Heart right ventricle (tissue), 16 donors: ENCODE results near the gene ATP11A. TPM values are rescaled to one million over a fixed set of nuclear protein-coding genes. Genes with fewer than 3 reads are reported as not detected.
A peak's percentile ranks its signal among the peaks of the same experiment; 100 is the strongest.

Experiments used
- ATAC-seq, 8 donors: fragments of 200-7000 bp; cut with Tn5 transposase; one replicate each; pipeline ENCODE4 v1.9.1; 2020; ENCODE audit warnings: mild to moderate bottlenecking in 8 of 8, moderate library complexity in 8 of 8, moderate number of reproducible peaks in 1 of 8
- DNase-seq, 2 donors: peaks; one replicate each; pipeline ENCODE4 v3.0.0-alpha.2; 2020
- H3K27ac ChIP-seq, 10 donors: fragments of 200-600 bp; sonication (generic) in 2 of 10; one replicate each; pipeline versions ENCODE4 v1.5.0 to v1.8.0; 2020 to 2022; ENCODE audit warnings: mild to moderate bottlenecking in 3 of 10
- H3K27me3 ChIP-seq, 7 donors: fragments of 200-600 bp; one replicate each; pipeline ENCODE4 v1.8.0; 2021 to 2022; ENCODE audit warnings: mild to moderate bottlenecking in 2 of 7
- H3K36me3 ChIP-seq, 9 donors: fragments of 200-600 bp; sonication (generic) in 1 of 9; one replicate each; pipeline versions ENCODE4 v1.5.0 to v1.8.0; 2020 to 2022; ENCODE audit warnings: mild to moderate bottlenecking in 2 of 9
- H3K4me1 ChIP-seq, 9 donors: fragments of 200-600 bp; sonication (generic) in 1 of 9; one replicate each; pipeline versions ENCODE4 v1.5.0 to v1.8.0; 2020 to 2022; ENCODE audit warnings: mild to moderate bottlenecking in 4 of 9
- H3K4me3 ChIP-seq, 10 donors: fragments of 200-600 bp; sonication (generic) in 2 of 10; one replicate each; pipeline versions ENCODE4 v1.5.0 to v1.8.0; 2020 to 2022; ENCODE audit warnings: mild to moderate bottlenecking in 7 of 10, moderate library complexity in 2 of 10
- H3K9me3 ChIP-seq, 11 donors: fragments of 200-600 bp in 10 of 11; sonication (generic) in 2 of 11; one replicate each; pipeline versions ENCODE4 v1.5.0 to v1.8.0; 2013 to 2022; ENCODE audit warnings: mild to moderate bottlenecking in 2 of 11, control low read depth in 1 of 11, moderate library complexity in 1 of 11
- CTCF ChIP-seq, 9 donors: fragments of 200-600 bp; sonication (generic) in 2 of 9; IDR thresholded peaks; one replicate each; pipeline versions ENCODE4 v1.5.0 to v1.8.0; 2021 to 2022; ENCODE audit warnings: antibody characterized with exemption in 9 of 9, mild to moderate bottlenecking in 5 of 9, moderate library complexity in 1 of 9
- WGBS, 2 donors: extraction: QIAGEN DNeasy Blood & Tissue Kit; methylation state at CpG; one replicate each; pipeline ENCODE4 v1.1.7; 2013; ENCODE audit warnings: inconsistent platforms in 1 of 2; 5-methylcytosine and 5-hydroxymethylcytosine counted together
- intact Hi-C, 10 donors: fragments of 100-400 bp; cut with DNase I; formaldehyde crosslinking; loops; one replicate each; pipeline versions ENCODE4 v1.11.1 to v1.14.2; 2022
- polyA plus RNA-seq, 2 donors: library from polyadenylated mRNA; stranded (reverse); fragments of 200-250 nt; gene quantifications; one replicate each; pipeline ENCODE4 v1.2.3, GENCODE V29; 2013
- total RNA-seq, 10 donors: library from RNA; stranded (reverse); fragmentation: NEBNext Ultra II Directional in 3 of 10; extraction: Animal tissue kit (Norgen Biotek cat#: 25700) in 3 of 10; gene quantifications; one replicate each; pipeline versions ENCODE4 v1.2.1 to v1.2.4, GENCODE V29; 2021 to 2023
- donor health status: Arrhythmogenic right ventricular cardiomyopathy.
- donor health status: ischemic (EF 13 %, LVEDD 7.1; RV severe dilation, severe dysfunction).
- donor health status: healthy with polysubstance abuse.
- donor health status: DM: no; HTN: yes; CAD: no.
- donor health status: DM: no; HTN: no; CAD: no.
- donor health status: ischemic (EF 25% LVEDD 6.9; RV normal size, moderate dysfunction).
- donor health status: ischemic (EF 25% LVEDD 5.7; RV mildly dilated, moderate dysfunction).
- donor health status: healthy.
- donor health status: DM: yes; HTN: yes; CAD: no.
- donor health status: Ischemic cardiomyopathy.
- donor health status: ischemic (EF 35%, LVEDD 5.7; RV mildly dilated, moderate dysfunction).
- donor health status: nonischemic (EF 11% LVEDD 7.7; RV severe dilation, severe dysfunction).
- donor health status: DM: yes; HTN: yes; CAD: no.
- donor health status: PGD.
- donor health status: ischemic (EF 29% LVEDD 5.4; RV normal size, mild dysfunction).
- donor health status: nonischemic (EF 23%, LVEDD 6.1; RV moderate dilation, normal function).

ATP11A gene
- total and polyA plus RNA-seq, 12 donors = 20.0 to 164 (median 107) TPM

GRCh38 chr13:112812306-112813055, 122.6 kb downstream of the ATP11A start:
- Histone ChIP-seq H3K4me1 (peaks cover 0 to 6% (median 0%) of the 10 kb centered on the region in 9 donors), H3K27me3 (no peaks in the 10 kb centered on the region), H3K9me3 (peaks cover 0 to 8% (median 0%) of the 10 kb centered on the region in 11 donors), H3K4me3 (no peak overlapping the region), H3K36me3 (peaks cover 0 to 92% (median 28%) of the 10 kb centered on the region in 9 donors), H3K27ac (no peak overlapping the region)
- WGBS, 2 donors = 58 to 76% methylated on average over 17 of the region's 17 CpGs
- intact Hi-C loops = no loop called here
- TF ChIP-seq CTCF (IDR thresholded peaks at IDR 0.05) = no peak
- ATAC-seq = peak in 3 of 8 donors; percentile 14 to 24 (median 20)
- no peak for DNase-seq

- Histone ChIP-seq H3K9me3 (peaks cover 0 to 8% (median 0%) of the 10 kb centered on the region in 11 donors), H3K36me3 (peaks cover 0 to 95% (median 34%) of the 10 kb centered on the region in 9 donors), H3K27me3 (no peaks in the 10 kb centered on the region), H3K27ac (no peak overlapping the region), H3K4me1 (peaks cover 0 to 6% (median 0%) of the 10 kb centered on the region in 9 donors), H3K4me3 (no peak overlapping the region)
- DNase-seq (no peak), ATAC-seq (no peak)
- no peak for TF ChIP-seq CTCF (IDR thresholded peaks at IDR 0.05)
- intact Hi-C loops = no loop called here
- 96 to 97% methylated on average over 8 of the region's 8 CpGs for WGBS, 2 donors
Measured at GRCh38 chr13:112813552-112813951, 123.7 kb downstream of the ATP11A start.

- intact Hi-C loops = no loop called here
- H3K27ac ChIP-seq = no peak overlapping the region
Measured at GRCh38 chr13:112814905-112815585, 125.2 kb downstream of the ATP11A start.

More at GRCh38 chr13:112814905-112815585, 125.2 kb downstream of the ATP11A start:
- no peak overlapping the region for H3K4me3 ChIP-seq
- WGBS, 2 donors = 54 to 69% methylated on average over 10 of the region's 10 CpGs
- no peak for TF ChIP-seq CTCF (IDR thresholded peaks at IDR 0.05)
- H3K9me3 ChIP-seq = peaks cover 0 to 8% (median 0%) of the 10 kb centered on the region in 11 donors
- DNase-seq (peak in 1 of 2 donors; percentile 58), ATAC-seq (peak in 7 of 8 donors; percentile 58 to 92 (median 68))
- peaks cover 0 to 6% (median 0%) of the 10 kb centered on the region in 9 donors for H3K4me1 ChIP-seq
- H3K36me3 ChIP-seq = peaks cover 0 to 95% (median 41%) of the 10 kb centered on the region in 9 donors
- no peaks in the 10 kb centered on the region for H3K27me3 ChIP-seq
